Spinal cord (tissue), 10 donors: ENCODE measurements around the gene MYO7A. TPM values are rescaled to one million over a fixed set of nuclear protein-coding genes. Genes with fewer than 3 reads are reported as not detected.

Experiments
- DNase-seq, 6 donors: peaks; one replicate each; pipeline versions ENCODE4 v3.0.0 to v3.0.0-alpha.2; 2013 to 2015; ENCODE audit warnings: low spot score in 6 of 6, low read depth in 4 of 6
- H3K27ac ChIP-seq: one replicate; pipeline ENCODE4 v1.5.1; 2013; ENCODE audit warnings: low read depth, low read length, control low read depth
- H3K27me3 ChIP-seq: one replicate; pipeline ENCODE4 v1.6.1; 2013; ENCODE audit warnings: low read length; ENCODE audit not compliant: control insufficient read depth, insufficient read depth
- H3K36me3 ChIP-seq: one replicate; pipeline ENCODE4 v1.6.1; 2013; ENCODE audit warnings: low read length; ENCODE audit not compliant: control insufficient read depth, insufficient read depth
- H3K4me1 ChIP-seq: one replicate; pipeline ENCODE4 v1.6.1; 2013; ENCODE audit warnings: low read length; ENCODE audit not compliant: control insufficient read depth, insufficient read depth
- H3K4me3 ChIP-seq: one replicate; pipeline ENCODE4 v1.5.1; 2013; ENCODE audit warnings: low read depth, low read length, control low read depth
- H3K9me3 ChIP-seq: one replicate; pipeline ENCODE4 v1.6.1; 2013; ENCODE audit warnings: low read length; ENCODE audit not compliant: control insufficient read depth, insufficient read depth
- WGBS: methylation state at CpG from one replicate; pipeline ENCODE4 v1.1.5; 2013; ENCODE audit warnings: missing lambda C conversion rate; ENCODE audit not compliant: insufficient coverage; 5-methylcytosine and 5-hydroxymethylcytosine counted together
- polyA plus RNA-seq, 2 donors: library from polyadenylated mRNA; unstranded; fragments of 120-200 nt; gene quantifications; one replicate each; pipeline ENCODE4 v1.2.1, GENCODE V29; 2013; ENCODE audit not compliant: insufficient read length in 2 of 2
- total RNA-seq, 2 donors: library from RNA; depleted of rRNA in 1 of 2; stranded (reverse); fragments of 120-200 nt in 1 of 2; fragments of >200 nt in 1 of 2; gene quantifications; one replicate each; pipeline versions ENCODE4 v1.2.3 to v1.2.4, GENCODE V29; 2013 to 2014
- donor health status: healthy.

The MYO7A gene
- total and polyA plus RNA-seq, 4 donors: 3.0 to 6.0 (median 4.2) TPM

GRCh38 chr11:77193167-77193566 is 65.1 kb downstream of the MYO7A start:
- Histone ChIP-seq H3K4me1 (peaks cover 7% of the 10 kb centered on the region), H3K4me3 (no peak overlapping the region), H3K27me3 (no peaks in the 10 kb centered on the region), H3K9me3 (no peaks in the 10 kb centered on the region), H3K36me3 (peaks cover 3% of the 10 kb centered on the region), H3K27ac (no peak overlapping the region)
- no peak for DNase-seq

- H3K4me3 ChIP-seq: no peak overlapping the region
- H3K27me3 ChIP-seq: no peaks in the 10 kb centered on the region
- H3K4me1 ChIP-seq: peaks cover 7% of the 10 kb centered on the region
- WGBS: 97% methylated on average over 15 of the region's 15 CpGs
- no peak overlapping the region for H3K27ac ChIP-seq
- DNase-seq: no peak
- peaks cover 3% of the 10 kb centered on the region for H3K36me3 ChIP-seq
- no peaks in the 10 kb centered on the region for H3K9me3 ChIP-seq
These were observed 66.1 kb downstream of the MYO7A start for GRCh38 chr11:77193911-77194830.

- H3K9me3 ChIP-seq: no peaks in the 10 kb centered on the region
- no peak overlapping the region for H3K4me3 ChIP-seq
- H3K36me3 ChIP-seq: peaks cover 2% of the 10 kb centered on the region
- H3K4me1 ChIP-seq: peaks cover 7% of the 10 kb centered on the region
- no peaks in the 10 kb centered on the region for H3K27me3 ChIP-seq
- no peak overlapping the region for H3K27ac ChIP-seq
- DNase-seq: no peak
- 87% methylated on average over 14 of the region's 16 CpGs for WGBS
These were observed 67.2 kb downstream of the MYO7A start for GRCh38 chr11:77195071-77195755.

- Histone ChIP-seq H3K36me3 (peaks cover 2% of the 10 kb centered on the region), H3K4me1 (peaks cover 1% of the 10 kb centered on the region)
- 78% methylated on average over 8 of the region's 8 CpGs for WGBS
These were observed 68.9 kb downstream of the MYO7A start for GRCh38 chr11:77196961-77197360.

DNA sequence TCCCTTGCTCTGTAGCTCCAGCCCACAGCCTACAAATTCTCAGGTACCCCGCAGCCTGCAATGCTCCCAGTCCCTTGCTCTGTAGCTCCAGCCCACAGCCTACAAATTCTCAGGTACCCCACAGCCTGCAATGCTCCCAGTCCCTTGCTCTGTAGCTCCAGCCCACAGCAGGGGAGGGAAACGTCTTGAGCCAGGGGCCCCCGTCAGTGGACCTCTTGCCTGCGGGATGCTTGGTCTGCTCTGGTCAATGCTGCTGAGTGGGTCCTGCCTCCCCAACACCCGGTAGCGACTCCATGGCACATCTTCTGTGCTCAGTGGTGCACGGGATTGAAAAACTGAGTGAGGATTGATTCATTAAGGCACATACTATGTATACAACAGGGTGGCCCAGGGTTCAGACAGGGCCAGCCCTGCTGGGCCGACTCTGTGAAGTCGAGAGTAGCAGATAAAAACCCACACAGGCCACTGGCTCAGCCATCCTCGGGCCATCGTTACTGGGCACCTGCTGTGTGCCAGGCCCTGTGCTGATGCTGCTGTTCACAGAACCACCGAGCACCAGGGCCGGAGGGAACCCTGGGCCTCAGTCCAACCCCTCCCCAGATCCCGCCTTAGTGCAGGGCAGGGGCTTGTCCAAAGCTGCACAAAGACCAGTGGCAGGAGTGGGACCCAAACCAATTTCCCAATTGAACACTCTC is 69.7 kb downstream of the MYO7A start:
- Histone ChIP-seq H3K9me3 (no peaks in the 10 kb centered on the region), H3K27me3 (no peaks in the 10 kb centered on the region), H3K36me3 (peaks cover 2% of the 10 kb centered on the region), H3K4me1 (no peaks in the 10 kb centered on the region), H3K4me3 (no peak overlapping the region), H3K27ac (no peak overlapping the region)
- no peak for DNase-seq
- 72% methylated on average over 7 of the region's 14 CpGs for WGBS

More at GRCh38 chr11:77196961-77197360, 68.9 kb downstream of the MYO7A start:
- no peaks in the 10 kb centered on the region for H3K9me3 ChIP-seq
- no peak for DNase-seq
- H3K4me3 ChIP-seq: no peak overlapping the region
- no peaks in the 10 kb centered on the region for H3K27me3 ChIP-seq
- no peak overlapping the region for H3K27ac ChIP-seq

- Histone ChIP-seq H3K36me3 (peaks cover 6% of the 10 kb centered on the region), H3K9me3 (no peaks in the 10 kb centered on the region), H3K4me1 (no peaks in the 10 kb centered on the region), H3K4me3 (no peak overlapping the region), H3K27me3 (no peaks in the 10 kb centered on the region), H3K27ac (no peak overlapping the region)
- 79% methylated on average over 11 of the region's 11 CpGs for WGBS
- no peak for DNase-seq
These were observed 70.4 kb downstream of the MYO7A start for GRCh38 chr11:77198440-77198849.

- peaks cover 6% of the 10 kb centered on the region for H3K36me3 ChIP-seq
- no peaks in the 10 kb centered on the region for H3K9me3 ChIP-seq
- DNase-seq: no peak
- 94% methylated on average over 13 of the region's 13 CpGs for WGBS
- no peaks in the 10 kb centered on the region for H3K4me1 ChIP-seq
- H3K27ac ChIP-seq: no peak overlapping the region
- no peak overlapping the region for H3K4me3 ChIP-seq
- no peaks in the 10 kb centered on the region for H3K27me3 ChIP-seq
These were observed 71.2 kb downstream of the MYO7A start for GRCh38 chr11:77199137-77199745.

DNA sequence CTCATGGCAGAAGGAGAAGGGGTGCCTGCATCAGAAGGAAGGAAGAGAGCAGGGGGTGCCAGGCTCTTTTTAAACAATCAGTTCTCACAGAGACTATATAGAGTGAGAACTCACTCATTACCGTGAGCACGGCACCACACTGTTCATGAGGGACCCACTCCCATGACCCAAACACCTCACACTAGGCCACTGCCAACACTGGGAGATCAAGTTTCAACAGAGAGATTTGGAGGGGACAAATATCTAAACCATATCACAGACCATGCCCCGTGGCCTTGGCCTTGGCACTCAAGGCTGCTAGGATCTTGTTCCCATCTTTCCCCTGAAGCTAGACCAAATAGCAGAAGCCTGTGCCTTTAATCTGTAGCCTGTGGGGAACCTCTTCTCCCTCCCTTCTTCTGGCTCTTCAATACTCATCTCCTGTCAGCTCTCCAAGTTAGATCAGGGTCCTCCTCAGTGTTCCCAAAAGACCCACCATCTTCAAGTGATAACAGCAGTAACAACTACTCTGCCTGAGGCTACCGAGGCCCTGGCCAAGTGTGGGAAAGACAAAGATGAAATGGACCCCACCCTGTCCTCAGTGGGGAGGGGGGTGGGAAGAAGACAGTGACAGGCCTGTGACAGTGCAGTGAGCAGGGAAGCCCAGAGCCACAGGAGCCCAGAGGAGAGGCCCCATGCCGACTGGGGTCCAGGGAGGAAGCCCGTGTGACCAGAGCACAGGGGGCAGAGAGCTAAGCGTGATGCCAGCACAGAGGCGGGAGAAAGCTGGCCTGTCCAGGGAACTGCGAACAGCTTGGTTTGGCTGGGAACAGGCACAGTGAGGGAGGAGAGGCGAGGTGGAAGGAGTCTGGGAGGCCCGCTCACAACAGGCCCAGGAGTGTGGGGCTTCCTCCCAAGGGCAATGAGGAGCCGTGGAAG is 72.6 kb downstream of the MYO7A start:
- 89% methylated on average over 10 of the region's 12 CpGs for WGBS
- Histone ChIP-seq H3K36me3 (peaks cover 6% of the 10 kb centered on the region), H3K27ac (no peak overlapping the region), H3K9me3 (no peaks in the 10 kb centered on the region), H3K27me3 (no peaks in the 10 kb centered on the region), H3K4me1 (no peaks in the 10 kb centered on the region), H3K4me3 (no peak overlapping the region)
- no peak for DNase-seq
